Stimulated activated effector memory CD8-positive, alpha-beta T cell treated with anti-CD3 and anti-CD28 coated beads, Interleukin-12 subunit alpha, Interleukin-12 subunit beta, amount 100 ng/mL, for 72 hours (primary cell): Measurements from ENCODE around the gene NBPF4.

ENCODE experiments used
- ATAC-seq: fragments of 150-1000 bp; cut with Tn5 transposase; 2 replicates; pipeline ENCODE4 v1.10.0; 2021
- DNase-seq, 2 donors: peaks; one replicate each; pipeline ENCODE4 v3.0.0; 2021 to 2022; ENCODE audit warnings: low spot score in 2 of 2
- H3K27ac Mint-ChIP-seq: one replicate; pipeline ENCODE4 v1.8.0; 2022; ENCODE audit warnings: mild to moderate bottlenecking, mixed read lengths
- H3K36me3 Mint-ChIP-seq: one replicate; pipeline ENCODE4 v1.8.0; 2022; ENCODE audit warnings: mild to moderate bottlenecking, mixed read lengths
- H3K4me1 Mint-ChIP-seq: one replicate; pipeline ENCODE4 v1.8.0; 2022; ENCODE audit warnings: mixed read lengths
- H3K4me3 Mint-ChIP-seq: one replicate; pipeline ENCODE4 v1.8.0; 2022; ENCODE audit warnings: mild to moderate bottlenecking, mixed read lengths
- H3K9me3 Mint-ChIP-seq: one replicate; pipeline ENCODE4 v1.8.0; 2022; ENCODE audit warnings: mixed read lengths

The NBPF4 gene

DNA sequence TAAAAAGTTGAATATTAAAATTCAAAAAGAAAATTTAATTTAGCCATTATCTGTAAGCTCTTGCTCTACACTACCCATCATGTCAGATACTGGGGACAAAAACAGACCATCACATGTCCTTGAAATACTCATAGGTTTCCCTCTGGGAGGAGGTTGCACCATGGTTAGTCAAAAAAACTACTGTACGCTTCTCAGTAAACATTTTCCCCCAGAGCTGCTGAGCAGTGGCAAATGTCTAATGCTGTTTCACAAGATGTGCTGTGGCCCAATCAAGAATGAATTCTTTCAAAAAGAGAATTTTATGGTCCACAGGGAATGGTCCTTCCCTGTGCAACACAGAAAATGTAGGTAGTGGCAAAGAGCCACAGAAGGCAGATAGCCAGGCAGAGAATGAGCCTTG is 49.8 kb downstream of the NBPF4 start:
- ATAC-seq: no peak
- no peak for DNase-seq
- Mint-ChIP-seq H3K4me3 (no peak overlapping the region), H3K4me1 (peaks cover 23% of the 10 kb centered on the region), H3K9me3 (peaks cover 4% of the 10 kb centered on the region), H3K27ac (no peak overlapping the region), H3K36me3 (peaks cover 8% of the 10 kb centered on the region)

DNA sequence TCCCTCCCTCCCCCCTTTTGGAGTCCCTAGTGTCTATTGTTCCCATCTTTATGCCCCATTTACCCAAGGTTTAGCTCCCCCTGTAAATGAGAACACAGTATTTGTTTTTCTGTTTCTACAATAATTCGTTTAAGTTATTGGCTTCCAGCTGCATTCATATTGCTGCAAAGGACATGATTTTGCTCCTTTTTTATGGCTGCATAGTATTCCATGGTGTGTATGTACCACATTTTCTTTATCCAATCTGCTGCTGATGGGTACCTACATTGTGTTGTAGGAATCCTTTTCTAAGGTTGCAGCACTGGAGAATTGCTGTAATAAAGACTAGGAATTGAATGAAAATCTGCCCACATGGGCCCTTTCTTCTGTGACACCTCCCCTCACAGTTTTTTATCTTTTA is 50.5 kb downstream of the NBPF4 start:
- Mint-ChIP-seq H3K27ac (no peak overlapping the region), H3K9me3 (peaks cover 4% of the 10 kb centered on the region), H3K4me3 (no peak overlapping the region), H3K4me1 (peaks cover 23% of the 10 kb centered on the region), H3K36me3 (peaks cover 8% of the 10 kb centered on the region)
- no peak for DNase-seq
- ATAC-seq: no peak

- Mint-ChIP-seq H3K4me3 (no peak overlapping the region), H3K4me1 (peaks cover 22% of the 10 kb centered on the region), H3K36me3 (peaks cover 8% of the 10 kb centered on the region), H3K9me3 (peaks cover 6% of the 10 kb centered on the region), H3K27ac (no peak overlapping the region)
- ATAC-seq (no peak), DNase-seq (no peak)
Observed at GRCh38 chr1:108192581-108192980, 51.3 kb downstream of the NBPF4 start.

DNA sequence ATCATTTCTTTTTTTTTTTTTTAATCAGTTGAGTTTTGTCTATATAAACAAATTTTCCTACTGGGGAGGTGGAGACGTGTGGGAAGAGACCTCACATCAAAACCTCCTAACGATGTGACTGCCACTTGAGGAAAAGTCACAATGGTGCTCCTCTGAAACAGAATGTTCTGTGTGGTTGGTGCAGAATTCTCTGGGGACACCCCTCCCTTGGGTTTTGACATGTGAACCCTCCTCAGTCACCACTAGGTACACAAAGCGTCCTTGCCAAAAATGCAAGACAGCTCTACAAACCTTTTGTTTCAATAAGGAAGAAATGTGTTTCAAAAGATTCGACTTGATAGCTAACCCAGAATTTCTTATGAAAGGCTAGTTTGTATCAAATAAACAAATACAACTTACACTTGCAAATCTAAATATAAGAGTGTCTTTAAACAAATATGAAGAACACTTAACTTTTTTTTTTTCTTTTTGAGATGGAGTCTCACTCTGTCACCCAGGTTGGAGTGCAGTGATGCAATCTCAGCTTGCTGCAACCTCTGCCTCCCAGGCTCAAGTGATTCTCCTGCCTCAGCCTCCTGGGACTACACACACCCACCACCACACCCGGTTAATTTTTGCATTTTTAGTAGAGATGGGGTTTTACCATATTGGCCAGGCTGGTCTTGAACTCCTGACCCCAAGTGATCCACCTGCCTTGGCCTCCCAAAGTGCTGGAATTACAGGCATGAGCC is 53.0 kb downstream of the NBPF4 start:
- DNase-seq (no peak), ATAC-seq (no peak)
- Mint-ChIP-seq H3K4me3 (no peak overlapping the region), H3K4me1 (peaks cover 18% of the 10 kb centered on the region), H3K9me3 (peaks cover 6% of the 10 kb centered on the region), H3K36me3 (peaks cover 13% of the 10 kb centered on the region), H3K27ac (no peak overlapping the region)

DNA sequence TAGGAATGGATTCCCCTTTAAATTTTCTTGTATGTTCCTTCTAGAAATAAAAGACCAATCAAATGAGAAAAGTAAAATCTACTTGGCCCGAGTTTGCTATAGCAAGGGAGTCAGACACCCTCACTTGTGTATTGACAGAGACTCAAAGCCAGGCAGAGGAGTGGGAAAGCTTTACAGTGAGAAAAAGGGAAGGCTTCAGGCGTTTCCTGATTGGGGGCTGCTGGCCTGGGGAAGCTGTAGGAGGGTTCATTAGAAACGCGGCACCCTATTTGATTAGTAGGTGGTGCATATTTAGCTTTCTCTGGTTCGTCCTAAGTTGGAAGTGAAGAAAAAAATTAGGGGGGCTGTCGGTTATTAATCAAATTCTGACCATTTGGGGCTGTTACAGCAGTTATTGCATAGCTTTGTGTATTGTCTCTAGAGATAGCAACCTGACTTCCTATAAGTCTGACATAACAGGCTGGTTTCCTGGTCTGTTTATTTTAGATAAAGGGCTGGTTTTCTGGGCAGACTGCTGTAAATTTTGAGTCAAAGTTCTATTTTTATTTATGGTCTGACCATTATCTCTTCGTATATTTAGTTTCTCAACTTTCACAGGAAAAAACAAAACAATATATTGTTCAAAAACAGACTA is 53.8 kb downstream of the NBPF4 start:
- ATAC-seq (no peak), DNase-seq (no peak)
- peaks cover 16% of the 10 kb centered on the region for H3K36me3 Mint-ChIP-seq
- H3K27ac Mint-ChIP-seq: no peak overlapping the region
- H3K4me3 Mint-ChIP-seq: no peak overlapping the region
- H3K4me1 Mint-ChIP-seq: peaks cover 18% of the 10 kb centered on the region
- peaks cover 6% of the 10 kb centered on the region for H3K9me3 Mint-ChIP-seq

DNA sequence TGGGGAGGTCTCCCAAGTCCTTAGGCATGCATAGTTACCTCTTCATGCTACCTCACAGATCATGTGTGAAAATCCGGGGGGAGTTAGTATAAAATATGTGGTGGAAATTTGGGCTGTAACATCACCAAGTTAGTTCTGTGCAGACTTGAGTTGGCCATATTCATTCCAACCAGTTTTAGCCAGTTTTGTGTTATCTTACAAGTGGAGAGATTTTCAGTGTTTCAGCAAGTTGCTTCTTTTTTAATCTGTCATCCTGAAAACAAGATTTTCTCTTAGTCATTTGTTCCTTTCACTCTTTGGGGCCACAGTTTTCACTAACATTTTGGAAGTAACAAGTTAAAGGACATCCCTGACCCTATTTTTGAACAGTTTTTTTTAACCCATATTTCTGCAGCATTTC is 55.1 kb downstream of the NBPF4 start:
- peaks cover 16% of the 10 kb centered on the region for H3K36me3 Mint-ChIP-seq
- no peak for DNase-seq
- H3K9me3 Mint-ChIP-seq: peaks cover 6% of the 10 kb centered on the region
- peaks cover 18% of the 10 kb centered on the region for H3K4me1 Mint-ChIP-seq
- no peak overlapping the region for H3K4me3 Mint-ChIP-seq
- no peak overlapping the region for H3K27ac Mint-ChIP-seq
- peak; percentile 64 for ATAC-seq

- H3K9me3 Mint-ChIP-seq: peaks cover 2% of the 10 kb centered on the region
- DNase-seq (no peak), ATAC-seq (no peak)
- peaks cover 15% of the 10 kb centered on the region for H3K4me1 Mint-ChIP-seq
- H3K36me3 Mint-ChIP-seq: peaks cover 35% of the 10 kb centered on the region
- H3K27ac Mint-ChIP-seq: no peak overlapping the region
- H3K4me3 Mint-ChIP-seq: no peak overlapping the region
Observed at GRCh38 chr1:108182959-108183700, 60.7 kb downstream of the NBPF4 start.

GRCh38 chr1:108179018-108179417 is 64.9 kb downstream of the NBPF4 start:
- ATAC-seq: no peak
- no peak overlapping the region for H3K4me3 Mint-ChIP-seq
- no peak overlapping the region for H3K27ac Mint-ChIP-seq

More at GRCh38 chr1:108179018-108179417, 64.9 kb downstream of the NBPF4 start:
- peaks cover 30% of the 10 kb centered on the region for H3K4me1 Mint-ChIP-seq
- peaks cover 42% of the 10 kb centered on the region for H3K36me3 Mint-ChIP-seq
- no peaks in the 10 kb centered on the region for H3K9me3 Mint-ChIP-seq
- DNase-seq: no peak
